Naive thymus-derived CD4-positive, alpha-beta T cell (primary cell): ENCODE data around the gene TNFSF8. TPM values are rescaled to one million over a fixed set of nuclear protein-coding genes. Genes with fewer than 3 reads are reported as not detected.

Experiments used
- ATAC-seq: fragments of 150-1000 bp; cut with Tn5 transposase; 2 replicates; pipeline ENCODE4 v1.10.0; 2021; ENCODE audit warnings: mild to moderate bottlenecking, moderate library complexity
- CTCF ChIA-PET: fragments of 350-600 bp; sonication (Branson Sonifier 250); formaldehyde crosslinking; loops from one replicate; lab custom pipeline; 2021; ENCODE audit warnings: antibody characterized with exemption; lab: Charles Lee
- POLR2A ChIA-PET: fragments of 350-600 bp; sonication (Branson Sonifier 250); formaldehyde crosslinking; loops from one replicate; lab custom pipeline; 2021; ENCODE audit warnings: antibody characterized with exemption, inconsistent platforms; lab: Charles Lee
- DNase-seq, 9 donors: peaks; one replicate each; pipeline versions ENCODE4 v3.0.0 to v3.0.0-alpha.2; 2020 to 2022; ENCODE audit warnings: mixed read lengths in 1 of 9
- H3K27ac ChIP-seq: one replicate; pipeline ENCODE4 v1.7.0; 2013; ENCODE audit warnings: mild to moderate bottlenecking, low read depth, low read length, moderate library complexity
- H3K27me3 ChIP-seq, 2 donors: one replicate each; pipeline ENCODE4 v1.7.0; 2013; ENCODE audit warnings: low read length in 2 of 2, mild to moderate bottlenecking in 2 of 2, moderate library complexity in 2 of 2; ENCODE audit not compliant: control insufficient read depth in 2 of 2, insufficient read depth in 2 of 2
- H3K36me3 ChIP-seq, 3 experiments: 1 replicate in 2 of 3; 2 replicates in 1 of 3; pipeline ENCODE4 v1.7.0; 2013; ENCODE audit warnings: low read length in 3 of 3, mild to moderate bottlenecking in 3 of 3, moderate library complexity in 1 of 3; ENCODE audit not compliant: insufficient read depth in 3 of 3, control insufficient read depth in 2 of 3
- H3K4me1 ChIP-seq, 2 donors: one replicate each; pipeline ENCODE4 v1.7.0; 2013; ENCODE audit warnings: low read length in 2 of 2, mild to moderate bottlenecking in 2 of 2, moderate library complexity in 1 of 2; ENCODE audit not compliant: control insufficient read depth in 2 of 2, insufficient read depth in 2 of 2
- H3K4me3 ChIP-seq: 2 replicates; pipeline ENCODE4 v1.7.0; 2013; ENCODE audit warnings: mild to moderate bottlenecking, low read length
- H3K9me3 ChIP-seq, 3 experiments: 1 replicate in 2 of 3; 2 replicates in 1 of 3; pipeline ENCODE4 v1.7.0; 2013; ENCODE audit warnings: low read length in 3 of 3; ENCODE audit not compliant: control insufficient read depth in 2 of 3
- H3K27ac Mint-ChIP-seq, 9 donors: one replicate each; pipeline ENCODE4 v1.8.0; 2020 to 2022; ENCODE audit warnings: mixed read lengths in 9 of 9, mild to moderate bottlenecking in 8 of 9, moderate library complexity in 5 of 9, inconsistent platforms in 2 of 9
- H3K27me3 Mint-ChIP-seq, 5 donors: one replicate each; pipeline ENCODE4 v1.8.0; 2021 to 2022; ENCODE audit warnings: mixed read lengths in 5 of 5, mild to moderate bottlenecking in 1 of 5
- H3K36me3 Mint-ChIP-seq, 5 donors: one replicate each; pipeline ENCODE4 v1.8.0; 2020 to 2022; ENCODE audit warnings: mixed read lengths in 5 of 5, mild to moderate bottlenecking in 3 of 5, inconsistent platforms in 1 of 5
- H3K4me1 Mint-ChIP-seq, 7 donors: one replicate each; pipeline ENCODE4 v1.8.0; 2020 to 2022; ENCODE audit warnings: mixed read lengths in 7 of 7, mild to moderate bottlenecking in 3 of 7, inconsistent platforms in 1 of 7
- H3K4me3 Mint-ChIP-seq, 10 donors: one replicate each; pipeline ENCODE4 v1.8.0; 2020 to 2022; ENCODE audit warnings: mild to moderate bottlenecking in 10 of 10, mixed read lengths in 10 of 10, moderate library complexity in 6 of 10, inconsistent platforms in 2 of 10
- H3K9me3 Mint-ChIP-seq, 11 donors: one replicate each; pipeline ENCODE4 v1.8.0; 2020 to 2022; ENCODE audit warnings: mixed read lengths in 11 of 11, mild to moderate bottlenecking in 4 of 11, inconsistent platforms in 1 of 11, moderate library complexity in 1 of 11
- intact Hi-C, 2 donors: fragments of 100-400 bp; cut with micrococcal nuclease; formaldehyde crosslinking; loops; one replicate each; pipeline ENCODE4 v1.15.1; 2023
- polyA plus RNA-seq, 2 donors: library from polyadenylated mRNA; unstranded; fragments of 300-500 nt; fragmentation: Illumina TruSeq; gene quantifications; one replicate each; pipeline ENCODE4 v1.2.3, GENCODE V29; 2021
- total RNA-seq, 6 experiments: library from RNA in 5 of 6; stranded (reverse) in 5 of 6; gene quantifications; 1 replicate in 5 of 6; 2 replicates in 1 of 6; pipeline ENCODE4 v1.2.3 and lab custom pipeline; 2021 to 2026

TNFSF8 gene
- total and polyA plus RNA-seq, 7 experiments from 2014 or later = 19.3 to 129 (median 35.4) TPM

DNA sequence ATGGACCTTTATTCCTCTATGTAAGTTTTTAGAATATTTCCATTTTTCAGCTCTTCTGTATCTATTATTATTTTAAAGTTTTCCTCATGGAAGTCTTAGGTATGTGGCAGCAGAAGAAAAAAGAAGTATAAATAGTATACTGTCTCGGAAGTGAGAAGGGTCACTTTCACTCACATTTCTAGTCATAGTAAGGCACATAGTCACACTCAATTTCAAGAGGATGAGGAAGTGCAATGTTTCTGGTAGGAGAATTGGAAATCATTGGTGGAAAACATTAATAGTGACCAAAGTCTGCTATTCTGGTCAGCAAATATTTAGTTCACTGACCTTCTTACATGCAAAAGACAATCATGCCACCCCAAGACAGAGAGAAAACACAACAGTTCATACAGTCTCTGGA lies 35.2 kb upstream of the TNFSF8 start:
- no peak overlapping the region for H3K4me3 Mint-ChIP-seq
- H3K9me3 Mint-ChIP-seq = peaks cover 0 to 38% (median 20%) of the 10 kb centered on the region in 11 donors
- H3K27me3 Mint-ChIP-seq = no peaks in the 10 kb centered on the region
- ChIA-PET POLR2A (no interaction called here), CTCF (no interaction called here)
- intact Hi-C loops = no loop called here
- Histone ChIP-seq H3K4me1 (peaks cover 0 to 12% of the 10 kb centered on the region in 2 donors), H3K9me3 (no peaks in the 10 kb centered on the region), H3K4me3 (no peak overlapping the region), H3K36me3 (no peaks in the 10 kb centered on the region), H3K27me3 (peaks cover 0 to 3% of the 10 kb centered on the region in 2 donors), H3K27ac (no peak overlapping the region)
- no peak for DNase-seq
- no peak for ATAC-seq
- peaks cover 7 to 33% (median 22%) of the 10 kb centered on the region in 7 donors for H3K4me1 Mint-ChIP-seq
- H3K27ac Mint-ChIP-seq = no peak overlapping the region
- H3K36me3 Mint-ChIP-seq = peaks cover 12 to 59% (median 14%) of the 10 kb centered on the region in 5 donors

DNA sequence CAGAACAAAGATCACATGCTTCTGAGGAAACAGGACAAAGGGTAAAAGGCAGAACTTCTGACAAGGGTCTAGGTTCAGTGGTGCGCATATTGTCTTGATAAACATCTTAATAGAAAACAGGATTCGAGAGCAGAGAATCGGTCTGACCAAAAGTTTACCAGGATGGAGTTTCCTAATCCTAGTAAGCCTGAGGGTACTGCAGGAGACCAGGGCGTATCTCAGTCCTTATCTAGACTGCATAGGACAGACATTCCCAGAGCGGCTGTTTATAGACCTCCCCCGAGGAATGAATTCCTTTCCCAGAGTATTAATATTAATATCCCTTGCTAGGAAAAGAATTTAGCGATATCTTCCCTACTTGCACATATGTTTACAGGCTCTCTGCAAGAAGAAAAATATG lies 32.4 kb upstream of the TNFSF8 start:
- H3K4me1 ChIP-seq = peaks cover 5 to 9% of the 10 kb centered on the region in 2 donors
- POLR2A ChIA-PET = interaction anchor here (0.5 kb wide), 1 partner anchor 369 kb away, joined by 6 read pairs; no protein-coding TSS in a partner anchor
- intact Hi-C loops = no loop called here
- Mint-ChIP-seq H3K36me3 (peaks cover 14 to 70% (median 24%) of the 10 kb centered on the region in 5 donors), H3K27ac (peak overlapping the region in 1 of 9 donors; percentile 55), H3K27me3 (no peaks in the 10 kb centered on the region), H3K9me3 (peaks cover 7 to 53% (median 31%) of the 10 kb centered on the region in 11 donors), H3K4me3 (no peak overlapping the region), H3K4me1 (peaks cover 2 to 38% (median 17%) of the 10 kb centered on the region in 7 donors)
- no peaks in the 10 kb centered on the region for H3K27me3 ChIP-seq
- no peak for DNase-seq
- CTCF ChIA-PET = no interaction called here
- ATAC-seq = no peak
- H3K27ac ChIP-seq = no peak overlapping the region
- H3K4me3 ChIP-seq = no peak overlapping the region
- H3K36me3 ChIP-seq = no peaks in the 10 kb centered on the region
- H3K9me3 ChIP-seq = peaks cover 0 to 5% (median 0%) of the 10 kb centered on the region in 3 experiments

DNA sequence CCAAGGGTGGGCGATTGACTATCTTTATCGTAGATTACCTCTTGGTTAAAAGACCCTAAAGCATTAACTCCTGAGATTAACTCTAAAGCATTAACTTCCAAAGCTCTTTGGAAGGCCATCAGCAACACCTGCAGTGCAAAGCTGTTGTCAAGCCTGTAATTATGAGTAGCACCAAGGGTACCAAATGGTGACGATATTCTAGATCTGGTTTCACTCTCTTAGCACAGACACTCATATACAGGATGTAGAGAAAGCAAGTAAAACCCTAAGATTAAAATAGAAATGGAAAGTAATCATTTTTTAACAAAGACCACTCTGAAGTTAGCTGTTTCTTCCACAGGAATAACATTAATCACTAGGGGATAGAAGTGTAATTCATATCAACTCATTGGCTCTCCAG lies 29.9 kb upstream of the TNFSF8 start:
- H3K4me3 Mint-ChIP-seq = no peak overlapping the region
- POLR2A ChIA-PET = interaction anchor here (1.1 to 1.3 kb wide), 2 partner anchors 24 to 31 kb away, joined by 3 to 5 read pairs; no protein-coding TSS in a partner anchor
- intact Hi-C loops = no loop called here

DNA sequence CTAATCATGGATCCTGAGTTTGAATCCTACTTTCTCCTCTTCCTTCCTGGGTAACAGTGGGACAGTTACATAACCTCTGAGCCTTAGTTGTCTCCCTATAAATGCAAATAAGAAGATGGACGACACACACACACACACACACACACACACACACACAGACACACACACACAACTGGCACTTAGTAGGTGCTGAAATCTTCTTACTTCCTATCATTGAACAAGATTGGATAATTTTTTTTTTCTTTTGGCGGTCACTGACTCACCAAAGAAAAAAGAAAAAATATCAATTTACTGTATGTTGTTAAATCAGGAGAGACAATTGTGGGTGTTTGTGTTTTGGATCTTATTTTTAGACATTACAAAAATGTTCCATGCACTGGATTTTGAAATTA lies 28.4 kb upstream of the TNFSF8 start:
- H3K4me1 ChIP-seq = peaks cover 5 to 6% of the 10 kb centered on the region in 2 donors
- H3K9me3 ChIP-seq = peaks cover 0 to 5% (median 0%) of the 10 kb centered on the region in 3 experiments
- Mint-ChIP-seq H3K4me1 (peaks cover 8 to 57% (median 22%) of the 10 kb centered on the region in 7 donors), H3K27ac (peak overlapping the region in 6 of 9 donors; percentile 14 to 97 (median 68)), H3K4me3 (peak overlapping the region in 9 of 10 donors; percentile 18 to 89 (median 79)), H3K9me3 (peaks cover 7 to 48% (median 30%) of the 10 kb centered on the region in 11 donors), H3K36me3 (peaks cover 14 to 63% (median 24%) of the 10 kb centered on the region in 5 donors), H3K27me3 (no peaks in the 10 kb centered on the region)
- ChIA-PET POLR2A (interaction anchor here (1.0 kb wide), 1 partner anchor 29 kb away, joined by 3 read pairs; the partner anchor contains the start of gene TNFSF8), CTCF (no interaction called here)
- no peaks in the 10 kb centered on the region for H3K27me3 ChIP-seq
- ATAC-seq (no peak), DNase-seq (no peak)
- no peaks in the 10 kb centered on the region for H3K36me3 ChIP-seq
- H3K4me3 ChIP-seq = no peak overlapping the region
- intact Hi-C loops = loop anchor here (1.0 to 2.0 kb wide), 4 partner anchors 29 to 268 kb away; partner anchors contain the start of gene TNFSF8 (in 1 of the 2)
- H3K27ac ChIP-seq = no peak overlapping the region

More for the DNA sequence above, 29.9 kb upstream of the TNFSF8 start:
- H3K4me3 ChIP-seq = no peak overlapping the region
- H3K9me3 ChIP-seq = peaks cover 0 to 5% (median 0%) of the 10 kb centered on the region in 3 experiments
- Mint-ChIP-seq H3K36me3 (peaks cover 14 to 67% (median 27%) of the 10 kb centered on the region in 5 donors), H3K27me3 (no peaks in the 10 kb centered on the region), H3K4me1 (peaks cover 7 to 51% (median 22%) of the 10 kb centered on the region in 7 donors), H3K9me3 (peaks cover 7 to 51% (median 31%) of the 10 kb centered on the region in 11 donors), H3K27ac (no peak overlapping the region)
- no peaks in the 10 kb centered on the region for H3K27me3 ChIP-seq
- H3K27ac ChIP-seq = no peak overlapping the region
- DNase-seq (no peak), ATAC-seq (no peak)
- H3K4me1 ChIP-seq = peaks cover 5 to 6% of the 10 kb centered on the region in 2 donors
- H3K36me3 ChIP-seq = no peaks in the 10 kb centered on the region
- CTCF ChIA-PET = no interaction called here

DNA sequence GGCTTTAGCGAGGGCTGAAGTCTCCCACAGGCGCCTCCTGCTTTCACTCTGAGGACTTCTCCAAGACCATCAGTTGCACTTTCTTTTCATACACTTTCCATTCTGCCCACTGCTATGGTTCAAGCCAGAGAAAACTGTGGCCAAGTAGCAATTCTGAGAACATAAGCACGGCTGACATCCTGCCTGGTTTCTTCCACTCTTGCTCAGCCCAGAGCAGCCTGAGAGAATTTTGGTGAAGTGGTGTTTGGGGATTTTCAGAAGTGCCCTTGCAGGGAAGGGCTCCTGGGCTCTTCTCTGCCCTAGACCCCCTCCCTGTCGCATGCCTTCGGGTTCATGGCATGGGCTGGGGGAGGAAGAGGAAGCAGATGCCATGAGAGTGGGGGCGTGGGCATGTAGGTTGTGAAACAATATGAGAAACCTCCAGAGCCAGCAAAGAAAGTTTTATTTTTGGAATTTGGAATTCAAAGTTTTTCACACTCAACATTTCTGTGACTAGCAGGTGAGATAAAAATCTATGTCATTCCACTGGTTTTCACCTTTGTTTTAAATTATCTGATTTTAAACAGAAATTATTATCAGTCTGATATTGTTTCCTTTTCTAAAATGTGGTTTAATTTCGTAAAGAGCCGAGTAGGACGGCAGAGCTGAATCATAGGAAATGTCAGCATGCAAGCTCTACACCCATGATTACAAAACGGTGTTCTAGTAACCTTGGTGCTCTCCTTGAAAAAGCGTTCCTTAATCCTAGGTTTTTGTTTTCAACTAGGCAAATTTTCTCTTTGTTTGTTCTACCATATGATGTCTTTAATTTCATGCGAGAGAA lies 27.8 kb upstream of the TNFSF8 start:
- peak; percentile 88 for ATAC-seq
- Histone ChIP-seq H3K9me3 (peaks cover 0 to 5% (median 0%) of the 10 kb centered on the region in 3 experiments), H3K36me3 (no peaks in the 10 kb centered on the region), H3K27ac (no peak overlapping the region), H3K4me1 (peaks cover 5 to 6% of the 10 kb centered on the region in 2 donors), H3K27me3 (no peaks in the 10 kb centered on the region), H3K4me3 (no peak overlapping the region)
- POLR2A ChIA-PET = no interaction called here
- CTCF ChIA-PET = no interaction called here
- H3K9me3 Mint-ChIP-seq = peaks cover 7 to 45% (median 29%) of the 10 kb centered on the region in 11 donors
- intact Hi-C loops = loop anchor here (1.0 to 2.0 kb wide), 4 partner anchors 28 to 267 kb away; partner anchors contain the start of gene TNFSF8 (in 1 of the 2)
- peak overlapping the region; percentile 18 to 89 (median 78) for H3K4me3 Mint-ChIP-seq
- H3K4me1 Mint-ChIP-seq = peaks cover 8 to 62% (median 22%) of the 10 kb centered on the region in 7 donors
- peaks cover 14 to 60% (median 24%) of the 10 kb centered on the region in 5 donors for H3K36me3 Mint-ChIP-seq
- H3K27ac Mint-ChIP-seq = peak overlapping the region in 8 of 9 donors; percentile 33 to 97 (median 74)
- no peaks in the 10 kb centered on the region for H3K27me3 Mint-ChIP-seq
- peak in 4 of 9 donors; percentile 1 to 60 (median 8) for DNase-seq

DNA sequence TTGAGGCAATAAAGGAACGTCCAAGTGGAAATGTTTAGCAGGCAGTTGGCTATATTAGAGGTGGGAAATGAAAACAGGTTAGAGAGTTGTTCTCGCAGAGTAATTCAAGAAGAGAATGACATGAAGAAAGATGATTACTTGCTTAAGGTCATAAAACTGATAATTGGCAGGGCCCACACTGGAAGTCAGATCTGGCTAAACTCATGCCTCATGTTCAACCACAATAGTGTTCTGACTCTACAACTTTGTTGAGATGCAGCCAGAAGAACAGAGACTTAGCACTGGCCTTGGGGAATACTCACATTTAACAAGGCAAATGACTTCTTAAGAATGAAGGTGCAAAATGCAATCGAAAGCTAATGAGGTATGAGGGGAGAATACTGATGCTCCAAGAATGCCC lies 27.2 kb upstream of the TNFSF8 start:
- no peak overlapping the region for H3K4me3 ChIP-seq
- Mint-ChIP-seq H3K27me3 (no peaks in the 10 kb centered on the region), H3K4me1 (peaks cover 8 to 62% (median 22%) of the 10 kb centered on the region in 7 donors), H3K27ac (peak overlapping the region in 2 of 9 donors; percentile 2 to 97), H3K36me3 (peaks cover 9 to 53% (median 24%) of the 10 kb centered on the region in 5 donors), H3K9me3 (peaks cover 7 to 38% (median 25%) of the 10 kb centered on the region in 11 donors), H3K4me3 (peak overlapping the region in 5 of 10 donors; percentile 6 to 87 (median 70))
- no peak for ATAC-seq
- DNase-seq = no peak
- intact Hi-C loops = no loop called here
- CTCF ChIA-PET = interaction anchor here (1.0 kb wide), 1 partner anchor 38 kb away, joined by 3 read pairs; no protein-coding TSS in a partner anchor
- H3K9me3 ChIP-seq = peaks cover 0 to 5% (median 0%) of the 10 kb centered on the region in 3 experiments
- H3K4me1 ChIP-seq = peaks cover 5 to 6% of the 10 kb centered on the region in 2 donors
- POLR2A ChIA-PET = no interaction called here
- no peaks in the 10 kb centered on the region for H3K27me3 ChIP-seq
- H3K27ac ChIP-seq = no peak overlapping the region
- H3K36me3 ChIP-seq = no peaks in the 10 kb centered on the region
